ENCODE results near the gene TMEM108. TPM values are rescaled to one million over a fixed set of nuclear protein-coding genes. Genes with fewer than 3 reads are reported as not detected.

The TMEM108 gene
- total RNA-seq, 1 donor from 2014 or later = 6.1 TPM

- H3K27ac Mint-ChIP-seq = no peak overlapping the region
- no peaks in the 10 kb centered on the region for H3K9me3 Mint-ChIP-seq (ENCODE audit: low read depth)
- H3K36me3 Mint-ChIP-seq (ENCODE audit: insufficient read depth) = no peaks in the 10 kb centered on the region
- DNase-seq (ENCODE audit: low spot score, unreplicated experiment) = no peak
- no peaks in the 10 kb centered on the region for H3K27me3 Mint-ChIP-seq
- no peak overlapping the region for H3K4me3 Mint-ChIP-seq (ENCODE audit: low read depth)
- TF ChIP-seq, protein P1, sequence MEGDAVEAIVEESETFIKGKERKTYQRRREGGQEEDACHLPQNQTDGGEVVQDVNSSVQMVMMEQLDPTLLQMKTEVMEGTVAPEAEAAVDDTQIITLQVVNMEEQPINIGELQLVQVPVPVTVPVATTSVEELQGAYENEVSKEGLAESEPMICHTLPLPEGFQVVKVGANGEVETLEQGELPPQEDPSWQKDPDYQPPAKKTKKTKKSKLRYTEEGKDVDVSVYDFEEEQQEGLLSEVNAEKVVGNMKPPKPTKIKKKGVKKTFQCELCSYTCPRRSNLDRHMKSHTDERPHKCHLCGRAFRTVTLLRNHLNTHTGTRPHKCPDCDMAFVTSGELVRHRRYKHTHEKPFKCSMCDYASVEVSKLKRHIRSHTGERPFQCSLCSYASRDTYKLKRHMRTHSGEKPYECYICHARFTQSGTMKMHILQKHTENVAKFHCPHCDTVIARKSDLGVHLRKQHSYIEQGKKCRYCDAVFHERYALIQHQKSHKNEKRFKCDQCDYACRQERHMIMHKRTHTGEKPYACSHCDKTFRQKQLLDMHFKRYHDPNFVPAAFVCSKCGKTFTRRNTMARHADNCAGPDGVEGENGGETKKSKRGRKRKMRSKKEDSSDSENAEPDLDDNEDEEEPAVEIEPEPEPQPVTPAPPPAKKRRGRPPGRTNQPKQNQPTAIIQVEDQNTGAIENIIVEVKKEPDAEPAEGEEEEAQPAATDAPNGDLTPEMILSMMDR (IDR thresholded peaks at IDR 0.05; ENCODE audit: unreplicated experiment) = no peak
- H3K4me1 Mint-ChIP-seq (ENCODE audit: low read depth) = peaks cover 15% of the 10 kb centered on the region
Measured at GRCh38 chr3:133121450-133121849, 83.3 kb downstream of the TMEM108 start.

- H3K9me3 Mint-ChIP-seq (ENCODE audit: low read depth) = no peaks in the 10 kb centered on the region
- peaks cover 13% of the 10 kb centered on the region for H3K4me1 Mint-ChIP-seq (ENCODE audit: low read depth)
- no peak for DNase-seq (ENCODE audit: low spot score, unreplicated experiment)
- H3K27ac Mint-ChIP-seq = no peak overlapping the region
- TF ChIP-seq, protein P1 (IDR thresholded peaks at IDR 0.05; ENCODE audit: unreplicated experiment) = no peak
- no peaks in the 10 kb centered on the region for H3K27me3 Mint-ChIP-seq
- no peaks in the 10 kb centered on the region for H3K36me3 Mint-ChIP-seq (ENCODE audit: insufficient read depth)
- H3K4me3 Mint-ChIP-seq (ENCODE audit: low read depth) = no peak overlapping the region
Measured at GRCh38 chr3:133123636-133124035, 85.4 kb downstream of the TMEM108 start.

GRCh38 chr3:133124511-133124910, 86.3 kb downstream of the TMEM108 start:
- TF ChIP-seq, protein P1 (IDR thresholded peaks at IDR 0.05; ENCODE audit: unreplicated experiment) = no peak
- Mint-ChIP-seq H3K36me3 (ENCODE audit: insufficient read depth) (no peaks in the 10 kb centered on the region), H3K4me3 (ENCODE audit: low read depth) (no peak overlapping the region), H3K27me3 (no peaks in the 10 kb centered on the region), H3K9me3 (ENCODE audit: low read depth) (no peaks in the 10 kb centered on the region), H3K27ac (no peak overlapping the region), H3K4me1 (ENCODE audit: low read depth) (peaks cover 8% of the 10 kb centered on the region)
- DNase-seq (ENCODE audit: low spot score, unreplicated experiment) = no peak

GRCh38 chr3:133125171-133125570, 87.0 kb downstream of the TMEM108 start:
- TF ChIP-seq, protein P1 (IDR thresholded peaks at IDR 0.05; ENCODE audit: unreplicated experiment) = no peak
- DNase-seq (ENCODE audit: low spot score, unreplicated experiment) = no peak
- H3K27me3 Mint-ChIP-seq = no peaks in the 10 kb centered on the region
- no peaks in the 10 kb centered on the region for H3K36me3 Mint-ChIP-seq (ENCODE audit: insufficient read depth)
- no peaks in the 10 kb centered on the region for H3K9me3 Mint-ChIP-seq (ENCODE audit: low read depth)
- peaks cover 6% of the 10 kb centered on the region for H3K4me1 Mint-ChIP-seq (ENCODE audit: low read depth)
- H3K4me3 Mint-ChIP-seq (ENCODE audit: low read depth) = no peak overlapping the region
- H3K27ac Mint-ChIP-seq = no peak overlapping the region

- DNase-seq (ENCODE audit: low spot score, unreplicated experiment) = no peak
- peaks cover 6% of the 10 kb centered on the region for H3K4me1 Mint-ChIP-seq (ENCODE audit: low read depth)
- H3K9me3 Mint-ChIP-seq (ENCODE audit: low read depth) = no peaks in the 10 kb centered on the region
- no peaks in the 10 kb centered on the region for H3K27me3 Mint-ChIP-seq
- no peak overlapping the region for H3K4me3 Mint-ChIP-seq (ENCODE audit: low read depth)
- H3K36me3 Mint-ChIP-seq (ENCODE audit: insufficient read depth) = no peaks in the 10 kb centered on the region
- TF ChIP-seq, protein P1 (IDR thresholded peaks at IDR 0.05; ENCODE audit: unreplicated experiment) = no peak
- H3K27ac Mint-ChIP-seq = no peak overlapping the region
Measured at GRCh38 chr3:133125802-133126201, 87.6 kb downstream of the TMEM108 start.
